K562 (cell line): ENCODE measurements around the gene JADE2. TPM values are rescaled to one million over a fixed set of nuclear protein-coding genes. Genes with fewer than 3 reads are reported as not detected.
A peak's percentile ranks its signal among the peaks of the same experiment; 100 is the strongest.
"Not testable (repeated sequence)": the region's sequence is repeated elsewhere in the genome, so short reads cannot be mapped to it uniquely, and the experiment has no call there.

Source experiments
- ATAC-seq: fragments of 200-7000 bp; cut with Tn5 transposase; 3 replicates; pipeline ENCODE4 v1.9.1; 2020; ENCODE audit warnings: moderate library complexity
- BruUV-seq: library from RNA; stranded (reverse); fragments of 400-500 nt; replicated peaks from 2 replicates; lab custom pipeline; 2021; lab: Mats Ljungman, UMichigan
- CTCF ChIA-PET: fragments of 300-600 bp; formaldehyde crosslinking; extraction: SDS; loops from one replicate; lab custom pipeline; 2021; ENCODE audit warnings: low intra/inter-chr PET ratio; lab: Yijun Ruan, JAX
- POLR2A ChIA-PET: fragments of 300-600, 350-650 bp; sonication (Branson Sonifier 250); formaldehyde crosslinking; extraction: SDS; loops from one replicate; lab custom pipeline; 2021; ENCODE audit warnings: antibody characterized with exemption, inconsistent platforms; lab: Yijun Ruan, JAX
- DNase-seq, 4 experiments: peaks; one replicate each; pipeline versions ENCODE4 v3.0.0 to v3.0.0-alpha.2; 2011 to 2018; ENCODE audit warnings: low spot score in 3 of 4, mixed read lengths in 3 of 4; ENCODE audit errors: extremely low read depth in 1 of 4
- FAIRE-seq: peaks from 2 replicates; lab custom pipeline; 2011; peaks lifted over from hg19 to GRCh38; lab: Jason Lieb, UNC
- H2AFZ ChIP-seq: 2 replicates; pipeline ENCODE4 v1.6.0; 2011; ENCODE audit warnings: low read depth, low read length, control low read depth, inconsistent platforms
- H3K27ac ChIP-seq: fragments of 200-600 bp; 3 replicates; pipeline ENCODE4 v1.8.0; 2011; ENCODE audit warnings: low read depth, mild to moderate bottlenecking, control low read depth, inconsistent platforms, low read length, moderate library complexity, mixed read lengths; ENCODE audit errors: extremely low read depth
- H3K27me3 ChIP-seq, 2 experiments: fragments of 300-600 bp in 1 of 2; 2 replicates in 1 of 2; 3 replicates in 1 of 2; pipeline versions ENCODE4 v1.6.0 to v1.8.0; 2011; ENCODE audit warnings: inconsistent platforms in 2 of 2, low read length in 2 of 2, mild to moderate bottlenecking in 1 of 2, mixed read lengths in 1 of 2, moderate library complexity in 1 of 2; ENCODE audit not compliant: control insufficient read depth in 2 of 2, insufficient read depth in 2 of 2
- H3K36me3 ChIP-seq: fragments of 300-600 bp; 3 replicates; pipeline ENCODE4 v1.8.0; 2011; ENCODE audit warnings: mild to moderate bottlenecking, low read length, inconsistent platforms; ENCODE audit not compliant: control insufficient read depth, insufficient read depth
- H3K4me1 ChIP-seq, 2 experiments: fragments of 200-600 bp in 1 of 2; replicated peaks in 1 of 2; 2 replicates in 1 of 2; 3 replicates in 1 of 2; pipeline versions ENCODE4 v1.5.1 to v1.8.0; 2011; ENCODE audit warnings: inconsistent platforms in 2 of 2, low read length in 2 of 2, mild to moderate bottlenecking in 1 of 2, mixed read lengths in 1 of 2, moderate library complexity in 1 of 2; ENCODE audit not compliant: control insufficient read depth in 2 of 2, insufficient read depth in 2 of 2
- H3K4me2 ChIP-seq: 2 replicates; pipeline ENCODE4 v1.6.1; 2011; ENCODE audit warnings: low read length, control low read depth, inconsistent platforms, mixed read lengths; ENCODE audit not compliant: insufficient read depth
- H3K4me3 ChIP-seq: fragments of 200-600 bp; sonication (generic), shearing (Covaris generic); 2 replicates; pipeline ENCODE4 v1.5.1; 2016; ENCODE audit warnings: control low read depth, inconsistent platforms
- H3K79me2 ChIP-seq: fragments of 200-600 bp; 3 replicates; pipeline ENCODE4 v1.8.0; 2011; ENCODE audit warnings: low read length, inconsistent platforms; ENCODE audit not compliant: control insufficient read depth, insufficient read depth
- H3K9ac ChIP-seq, 2 experiments: 2 replicates each; pipeline versions ENCODE4 v1.6.0 to v1.6.1; 2011; ENCODE audit warnings: low read depth in 2 of 2, low read length in 2 of 2, control low read depth in 1 of 2, inconsistent platforms in 1 of 2, mild to moderate bottlenecking in 1 of 2, mixed read lengths in 1 of 2; ENCODE audit not compliant: insufficient read depth in 1 of 2
- H3K9me1 ChIP-seq: one replicate; pipeline ENCODE4 v1.6.0; 2011; ENCODE audit warnings: inconsistent platforms, mild to moderate bottlenecking, low read length, moderate library complexity; ENCODE audit not compliant: control insufficient read depth, insufficient read depth
- H3K9me3 ChIP-seq: replicated peaks from 2 replicates; pipeline ENCODE4 v1.5.1; 2011; ENCODE audit warnings: low read depth, low read length, inconsistent platforms; ENCODE audit not compliant: control insufficient read depth, insufficient read depth
- H4K20me1 ChIP-seq: replicated peaks from 2 replicates; pipeline ENCODE4 v1.6.1; 2011; ENCODE audit warnings: low read length, inconsistent platforms, mixed read lengths; ENCODE audit not compliant: control insufficient read depth, insufficient read depth
- SPI1 ChIP-seq: IDR thresholded peaks from 2 replicates; pipeline ENCODE4 v1.6.1; 2011; ENCODE audit warnings: low read depth, low read length, control low read depth, borderline replicate concordance
- ZKSCAN3 ChIP-seq: fragments of 250-450 bp; sonication (Bioruptor Pico); IDR thresholded peaks from 2 replicates; pipeline ENCODE4 v1.4.0; 2020
- ZNF146 ChIP-seq: IDR thresholded peaks from one replicate; pipeline ENCODE4 v1.6.1; 2018; ENCODE audit warnings: missing compliant biosample characterization; ENCODE audit not compliant: unreplicated experiment
- WGBS: fragments of 100-300 bp; shearing (Covaris generic); methylation state at CpG from one replicate; pipeline ENCODE4 v1.1.6; 2016; ENCODE audit warnings: low coverage, mixed read lengths; ENCODE audit not compliant: insufficient coverage; ENCODE audit errors: missing lambda C conversion rate; 5-methylcytosine and 5-hydroxymethylcytosine counted together
- in situ Hi-C: fragments of 300-500 bp; cut with MboI; formaldehyde crosslinking; loops from 4 replicates; pipeline ENCODE4 v1.15.0; 2018; ENCODE audit warnings: inconsistent platforms, mixed read lengths
- intact Hi-C: fragments of 100-400 bp; cut with micrococcal nuclease; formaldehyde crosslinking; loops from 2 replicates; pipeline ENCODE4 v1.14.2; 2022
- polyA plus RNA-seq, 8 experiments: library from polyadenylated mRNA; depleted of rRNA in 4 of 8; stranded (reverse) in 5 of 8; unstranded in 3 of 8; fragments of >200 nt; fragmentation: Nextera tagmentation in 2 of 8; fragmentation: Illumina TruSeq in 1 of 8; extraction: Ambion mirVana in 2 of 8; extraction: Trizol in 1 of 8; gene quantifications; 2 replicates each; pipeline versions ENCODE4 v1.2.1 to v1.2.3, GENCODE V29; 2011 to 2014; ENCODE audit warnings: inconsistent platforms in 1 of 8, missing spikeins in 1 of 8
- total RNA-seq, 7 experiments: library from RNA; depleted of rRNA in 6 of 7; stranded (reverse); fragments of >200 nt in 6 of 7; fragmentation: Illumina TruSeq in 2 of 7; extraction: Trizol in 2 of 7; gene quantifications; 2 replicates each; pipeline versions ENCODE4 v1.2.1 to v1.2.3, GENCODE V29; 2011 to 2021; ENCODE audit warnings: low replicate concordance in 1 of 7

Gene JADE2
- total and polyA plus RNA-seq, 9 of the 15 experiments (the other 6 are each of a cell fraction or from before 2014, with no cell fraction given): 0.50 to 23.3 (median 9.1) TPM

- ChIA-PET CTCF (no interaction called here), POLR2A (interaction anchor here (0.6 to 1.3 kb wide), 5 partner anchors 8 to 51 kb away, joined by 3 to 4 read pairs (median 3); no protein-coding TSS in a partner anchor)
- Histone ChIP-seq H3K9me3 (no peaks in the 10 kb centered on the region), H3K79me2 (no peaks in the 10 kb centered on the region), H2AFZ (no peak overlapping the region), H3K9ac (no peak overlapping the region), H3K27ac (no peak overlapping the region), H3K9me1 (no peaks in the 10 kb centered on the region), H3K36me3 (no peaks in the 10 kb centered on the region), H3K4me3 (no peak overlapping the region), H3K4me2 (no peak overlapping the region), H4K20me1 (no peaks in the 10 kb centered on the region), H3K4me1 (peaks cover 0 to 9% of the 10 kb centered on the region in 2 experiments; a peak in 1 of 5 replicates), H3K27me3 (no peaks in the 10 kb centered on the region)
- FAIRE-seq (no peak), ATAC-seq (no peak), DNase-seq (no peak)
- in situ Hi-C loops (no loop called here), intact Hi-C loops (no loop called here)
- WGBS: 14% methylated on average over 1 of the region's 1 CpG
- no TSS peak for BruUV-seq
- TF ChIP-seq ZKSCAN3 (CRISPR knock-in tag) (no peak), SPI1 (peak; percentile 13; the same call in 1 of the 2 replicates)
Observed at GRCh38 chr5:134494780-134495179, 30.7 kb upstream of the JADE2 start.

GRCh38 chr5:134499905-134500304, 25.6 kb upstream of the JADE2 start:
- H3K9ac ChIP-seq, H3K27me3 ChIP-seq, H3K9me1 ChIP-seq, H3K4me2 ChIP-seq, intact Hi-C loops, ATAC-seq, H3K9me3 ChIP-seq, H3K27ac ChIP-seq, FAIRE-seq, in situ Hi-C loops, H3K4me3 ChIP-seq, DNase-seq, BruUV-seq, H3K79me2 ChIP-seq, H2AFZ ChIP-seq, CTCF ChIA-PET, H3K36me3 ChIP-seq, H4K20me1 ChIP-seq: not testable (repeated sequence)
- POLR2A ChIA-PET: interaction anchor here (1.5 kb wide), 1 partner anchor 12 kb away, joined by 6 read pairs; no protein-coding TSS in a partner anchor
- peaks cover 8 to 24% of the 10 kb centered on the region in 2 experiments; a peak in 4 of 5 replicates for H3K4me1 ChIP-seq
- peak; percentile 80 for TF ChIP-seq ZNF146 (CRISPR knock-in tag)
- WGBS: 62% methylated on average over 6 of the region's 6 CpGs
